GM19238 (cell line): ENCODE results near the gene ERAS.

ENCODE experiments used
- DNase-seq: peaks from one replicate; pipeline ENCODE4 v3.0.0; 2011; ENCODE audit warnings: low spot score; ENCODE audit not compliant: insufficient read length

ERAS gene

GRCh38 chrX:48826135-48826875 lies at the start of gene ERAS:
ERAS (plus strand) TSS chrX:48826513; CDS start chrX:48829124, 2,611 bp downstream.
- no peak for DNase-seq

- DNase-seq: no peak
Measured at GRCh38 chrX:48776818-48777439, 49.4 kb upstream of the ERAS start.

GRCh38 chrX:48779399-48779798 lies 46.9 kb upstream of the ERAS start:
- no peak for DNase-seq

GRCh38 chrX:48781705-48782104 lies 44.6 kb upstream of the ERAS start:
- DNase-seq: no peak

- DNase-seq: no peak
Measured at GRCh38 chrX:48782216-48782615, 44.1 kb upstream of the ERAS start.

- DNase-seq: no peak
Measured at GRCh38 chrX:48782795-48783194, 43.5 kb upstream of the ERAS start.

- DNase-seq: no peak
Measured at GRCh38 chrX:48784726-48785125, 41.6 kb upstream of the ERAS start.

- DNase-seq: no peak
Measured at GRCh38 chrX:48785186-48785539, 41.1 kb upstream of the ERAS start.

GRCh38 chrX:48785540-48786214 lies 40.6 kb upstream of the ERAS start:
- DNase-seq: no peak

- DNase-seq: no peak
Measured at GRCh38 chrX:48786341-48786800, 39.9 kb upstream of the ERAS start, which contains the start of gene GATA1. GATA1 (plus strand) TSS chrX:48786590; CDS start chrX:48791110, 4,520 bp downstream.

GRCh38 chrX:48786825-48787504 lies 39.3 kb upstream of the ERAS start:
- DNase-seq: no peak

- no peak for DNase-seq
Measured at GRCh38 chrX:48787505-48788443, 38.5 kb upstream of the ERAS start.

GRCh38 chrX:48789366-48790220 lies 36.7 kb upstream of the ERAS start:
- DNase-seq: no peak

GRCh38 chrX:48790477-48790876 lies 35.8 kb upstream of the ERAS start:
- no peak for DNase-seq

GRCh38 chrX:48791063-48791820 lies 35.1 kb upstream of the ERAS start:
- DNase-seq: no peak

GRCh38 chrX:48792219-48792618 lies 34.1 kb upstream of the ERAS start:
- no peak for DNase-seq

GRCh38 chrX:48793935-48794334 lies 32.4 kb upstream of the ERAS start:
- no peak for DNase-seq

- DNase-seq: no peak
Measured at GRCh38 chrX:48794340-48794910, 31.9 kb upstream of the ERAS start.
